H1 (cell line): Measurements from ENCODE around the gene AKAP12. TPM values are rescaled to one million over a fixed set of nuclear protein-coding genes. Genes with fewer than 3 reads are reported as not detected.

Source experiments
- JUND ChIP-seq: IDR thresholded peaks from 2 replicates; pipeline ENCODE4 v1.6.1; 2011; ENCODE audit warnings: mild to moderate bottlenecking, improper control_type of control experiment, low read length
- SAP30 ChIP-seq: fragments of 300-600 bp; sonication (generic); IDR thresholded peaks from 2 replicates; pipeline ENCODE4 v1.7.1; 2012; ENCODE audit warnings: low read length, moderate library complexity, mild to moderate bottlenecking, inconsistent platforms; ENCODE audit not compliant: insufficient read depth, insufficient replicate concordance
- polyA plus RNA-seq, 7 experiments: library from polyadenylated mRNA; depleted of rRNA in 3 of 7; stranded (reverse) in 5 of 7; unstranded in 2 of 7; fragments of >200 nt in 5 of 7; fragments of 200-250 nt in 2 of 7; gene quantifications; 1 replicate in 5 of 7; 2 replicates in 1 of 7; 4 replicates in 1 of 7; pipeline versions ENCODE4 v1.2.1 to v1.2.3, GENCODE V29; 2011 to 2013; ENCODE audit warnings: missing spikeins in 2 of 7, mixed read lengths in 2 of 7
- total RNA-seq: library from RNA; stranded (reverse); fragmentation: NEBNext Ultra II Directional; extraction: Animal tissue kit (Norgen Biotek cat#: 25700); gene quantifications from 2 replicates; pipeline ENCODE4 v1.2.1, GENCODE V29; 2021
- TF ChIP-seq, protein P1 (sequence below): IDR thresholded peaks from 2 replicates; pipeline ENCODE4 v1.6.1; 2011; ENCODE audit warnings: low read depth, mild to moderate bottlenecking, low read length; ENCODE audit not compliant: insufficient read depth

The AKAP12 gene
- total and polyA plus RNA-seq, 2 of the 8 experiments (the other 6 are each of a cell fraction or from before 2014, with no cell fraction given), result 14.6 to 79.2 TPM

DNA sequence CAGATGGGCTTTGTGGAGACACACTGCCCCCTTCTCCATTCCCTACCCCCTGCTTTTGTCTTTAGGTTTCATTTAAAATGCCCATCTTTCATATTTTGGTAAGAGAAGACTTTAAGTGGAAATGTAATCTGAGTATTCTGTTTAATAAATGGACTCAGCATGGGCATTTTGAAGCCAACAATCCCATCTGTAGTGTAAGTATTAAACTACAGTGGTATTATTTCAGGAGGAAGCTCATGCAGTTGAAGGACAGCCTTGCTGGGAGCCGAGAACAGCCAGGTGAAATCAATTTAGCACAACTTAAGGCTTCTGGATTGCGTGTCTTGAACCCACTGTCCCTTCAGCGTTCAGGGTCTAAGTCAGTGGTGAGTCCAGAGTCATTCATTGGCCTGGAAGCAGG is 63.5 kb downstream of the AKAP12 start (continued):
- TF ChIP-seq SAP30, result no peak
- no peak for TF ChIP-seq JUND
- TF ChIP-seq, protein P1, sequence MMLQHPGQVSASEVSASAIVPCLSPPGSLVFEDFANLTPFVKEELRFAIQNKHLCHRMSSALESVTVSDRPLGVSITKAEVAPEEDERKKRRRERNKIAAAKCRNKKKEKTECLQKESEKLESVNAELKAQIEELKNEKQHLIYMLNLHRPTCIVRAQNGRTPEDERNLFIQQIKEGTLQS, result no peak
